Chondrocyte (in vitro differentiated cells): ENCODE data around the gene GFM1. TPM values are rescaled to one million over a fixed set of nuclear protein-coding genes. Genes with fewer than 3 reads are reported as not detected.

ENCODE experiments used
- DNase-seq: peaks from one replicate; pipeline ENCODE4 v3.0.0; 2021; ENCODE audit warnings: mixed read lengths, low spot score
- H3K27ac Mint-ChIP-seq: one replicate; pipeline ENCODE4 v1.8.0; 2021; ENCODE audit warnings: mild to moderate bottlenecking, moderate library complexity, mixed read lengths; ENCODE audit not compliant: unreplicated experiment
- H3K27me3 Mint-ChIP-seq: 2 replicates; pipeline ENCODE4 v1.8.0; 2021; ENCODE audit warnings: low read depth, mixed read lengths
- H3K36me3 Mint-ChIP-seq: 2 replicates; pipeline ENCODE4 v1.8.0; 2021; ENCODE audit warnings: low read depth, mixed read lengths
- H3K4me1 Mint-ChIP-seq: 2 replicates; pipeline ENCODE4 v1.8.0; 2021; ENCODE audit warnings: low read depth, mild to moderate bottlenecking, mixed read lengths
- H3K4me3 Mint-ChIP-seq: one replicate; pipeline ENCODE4 v1.8.0; 2021; ENCODE audit warnings: mild to moderate bottlenecking, moderate library complexity, mixed read lengths; ENCODE audit not compliant: unreplicated experiment
- H3K9me3 Mint-ChIP-seq: 2 replicates; pipeline ENCODE4 v1.8.0; 2021; ENCODE audit warnings: low read depth, mixed read lengths
- CTCF ChIP-seq: fragments of 200-600 bp; sonication (generic); IDR thresholded peaks from 2 replicates; pipeline ENCODE4 v1.5.0; 2021; ENCODE audit warnings: antibody characterized with exemption, mild to moderate bottlenecking, moderate library complexity
- total RNA-seq: library from RNA; stranded (reverse); gene quantifications from 3 replicates; pipeline ENCODE4 v1.2.1, GENCODE V29; 2021

The GFM1 gene
- total RNA-seq, 1 donor from 2014 or later, result 34.1 TPM

DNA sequence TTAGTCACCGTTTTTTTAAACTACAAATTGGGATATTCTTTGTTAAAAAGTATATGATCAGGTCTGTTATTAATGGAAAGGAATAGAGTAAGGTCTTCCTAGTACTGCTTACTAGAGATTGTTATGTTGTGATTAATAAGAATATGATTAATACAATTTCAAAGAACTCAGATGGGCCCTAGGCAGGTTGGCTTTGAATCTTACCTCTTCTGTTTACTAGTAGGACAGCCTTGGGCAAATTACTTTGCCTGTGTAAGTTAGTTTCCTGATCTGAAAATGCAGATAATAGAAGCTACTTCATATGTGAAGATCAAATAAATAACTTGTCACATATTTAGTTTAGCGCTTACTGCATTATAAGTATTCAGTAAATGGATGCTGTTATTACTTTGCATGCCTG, 6.9 kb downstream of the GFM1 start:
- Mint-ChIP-seq H3K36me3 (peaks cover 12% of the 10 kb centered on the region), H3K27me3 (no peaks in the 10 kb centered on the region), H3K4me1 (peaks cover 5% of the 10 kb centered on the region), H3K4me3 (no peak overlapping the region), H3K9me3 (no peaks in the 10 kb centered on the region), H3K27ac (no peak overlapping the region)
- DNase-seq, result no peak
- no peak for TF ChIP-seq CTCF

DNA sequence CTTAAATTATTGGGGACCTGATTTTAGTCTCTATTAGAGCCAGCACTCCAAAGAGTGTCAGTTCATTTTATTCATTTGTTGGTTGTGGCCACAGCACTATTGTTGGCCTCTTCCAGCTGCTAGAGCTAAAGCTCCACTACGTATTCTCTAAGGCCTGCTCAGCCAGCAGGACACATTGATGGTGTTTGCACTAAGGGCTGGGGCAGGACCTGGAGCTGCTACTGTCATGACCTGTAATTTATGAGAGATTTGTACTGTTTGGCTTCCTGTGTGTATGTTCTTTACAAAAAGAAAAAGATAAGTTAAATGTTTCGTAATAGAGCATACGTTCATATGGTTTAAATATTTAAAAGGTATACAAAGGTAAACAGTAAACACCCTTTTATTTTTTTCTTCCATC, 8.1 kb downstream of the GFM1 start:
- H3K9me3 Mint-ChIP-seq, result no peaks in the 10 kb centered on the region
- no peak overlapping the region for H3K4me3 Mint-ChIP-seq
- H3K27ac Mint-ChIP-seq, result no peak overlapping the region
- no peak for TF ChIP-seq CTCF
- no peaks in the 10 kb centered on the region for H3K4me1 Mint-ChIP-seq
- H3K27me3 Mint-ChIP-seq, result no peaks in the 10 kb centered on the region
- H3K36me3 Mint-ChIP-seq, result peaks cover 17% of the 10 kb centered on the region
- DNase-seq, result no peak

GRCh38 chr3:158658889-158659288, 14.6 kb downstream of the GFM1 start:
- Mint-ChIP-seq H3K4me1 (peaks cover 6% of the 10 kb centered on the region), H3K27ac (no peak overlapping the region), H3K4me3 (no peak overlapping the region), H3K27me3 (no peaks in the 10 kb centered on the region), H3K36me3 (peaks cover 11% of the 10 kb centered on the region), H3K9me3 (no peaks in the 10 kb centered on the region)
- no peak for DNase-seq
- no peak for TF ChIP-seq CTCF

GRCh38 chr3:158659454-158660237, 15.3 kb downstream of the GFM1 start:
- Mint-ChIP-seq H3K36me3 (peaks cover 15% of the 10 kb centered on the region), H3K4me3 (no peak overlapping the region), H3K9me3 (no peaks in the 10 kb centered on the region), H3K4me1 (peaks cover 6% of the 10 kb centered on the region), H3K27ac (peak overlapping the region; percentile 49), H3K27me3 (no peaks in the 10 kb centered on the region)
- no peak for DNase-seq
- peak; percentile 90 for TF ChIP-seq CTCF

GRCh38 chr3:158660711-158661110, 16.4 kb downstream of the GFM1 start:
- DNase-seq, result no peak
- no peak for TF ChIP-seq CTCF
- no peak overlapping the region for H3K27ac Mint-ChIP-seq
- H3K36me3 Mint-ChIP-seq, result peaks cover 13% of the 10 kb centered on the region
- no peaks in the 10 kb centered on the region for H3K27me3 Mint-ChIP-seq
- H3K4me3 Mint-ChIP-seq, result no peak overlapping the region
- peaks cover 6% of the 10 kb centered on the region for H3K4me1 Mint-ChIP-seq
- no peaks in the 10 kb centered on the region for H3K9me3 Mint-ChIP-seq
